Cardiac septum (tissue), 1 donor: Measurements from ENCODE around the gene HPS5. TPM values are rescaled to one million over a fixed set of nuclear protein-coding genes. Genes with fewer than 3 reads are reported as not detected.
"Not testable (repeated sequence)": the region's sequence is repeated elsewhere in the genome, so short reads cannot be mapped to it uniquely, and the experiment has no call there.

Source experiments
- DNase-seq: peaks from one replicate; pipeline ENCODE4 v3.0.0-alpha.2; 2020; ENCODE audit warnings: low spot score
- intact Hi-C: fragments of 100-400 bp; cut with DNase I; formaldehyde crosslinking; loops from one replicate; pipeline ENCODE4 v1.14.0; 2022
- total RNA-seq: library from RNA; stranded (reverse); fragmentation: NEBNext Ultra II Directional; extraction: Animal tissue kit (Norgen Biotek cat#: 25700); gene quantifications from one replicate; pipeline ENCODE4 v1.2.1, GENCODE V29; 2021
- donor health status: DM: no; HTN: no; CAD: no.

HPS5 gene
- total RNA-seq, 1 donor from 2014 or later: 11.2 TPM

- intact Hi-C loops, DNase-seq: not testable (repeated sequence)
These were observed 1.9 kb upstream of the HPS5 start for GRCh38 chr11:18323881-18324280.

GRCh38 chr11:18322818-18323570 lies 1.1 kb upstream of the HPS5 start:
- no peak for DNase-seq
- intact Hi-C loops: loop anchor here (1.0 kb wide), 3 partner anchors 73 to 311 kb away; partner anchors contain the start of genes SPTY2D1 and TSG101

- intact Hi-C loops: no loop called here
These were observed 367 bp downstream of the HPS5 start for GRCh38 chr11:18321578-18321968.

GRCh38 chr11:18320617-18321016 lies 1.3 kb downstream of the HPS5 start:
- no peak for DNase-seq
- intact Hi-C loops: no loop called here

More at GRCh38 chr11:18321578-18321968, 367 bp downstream of the HPS5 start:
- DNase-seq: no peak

- no peak for DNase-seq
- intact Hi-C loops: no loop called here
These were observed 2.0 kb downstream of the HPS5 start for GRCh38 chr11:18319914-18320313.

GRCh38 chr11:18317551-18317950 lies 4.4 kb downstream of the HPS5 start:
- no peak for DNase-seq

GRCh38 chr11:18315893-18316292 lies 6.0 kb downstream of the HPS5 start:
- no peak for DNase-seq
- intact Hi-C loops: no loop called here

More at GRCh38 chr11:18317551-18317950, 4.4 kb downstream of the HPS5 start:
- intact Hi-C loops: no loop called here

- DNase-seq: no peak
These were observed 7.0 kb downstream of the HPS5 start for GRCh38 chr11:18314784-18315523.

GRCh38 chr11:18313965-18314763 lies 7.8 kb downstream of the HPS5 start:
- intact Hi-C loops: no loop called here
- DNase-seq: no peak

More at GRCh38 chr11:18314784-18315523, 7.0 kb downstream of the HPS5 start:
- intact Hi-C loops: no loop called here

- DNase-seq: no peak
- intact Hi-C loops: no loop called here
These were observed 9.1 kb downstream of the HPS5 start for GRCh38 chr11:18312663-18313420.

- no peak for DNase-seq
- intact Hi-C loops: no loop called here
These were observed 9.9 kb downstream of the HPS5 start for GRCh38 chr11:18312012-18312411.

GRCh38 chr11:18310800-18311340 lies 11.1 kb downstream of the HPS5 start:
- no peak for DNase-seq
- intact Hi-C loops: no loop called here

- intact Hi-C loops: no loop called here
- DNase-seq: no peak
These were observed 12.2 kb downstream of the HPS5 start for GRCh38 chr11:18309691-18310090.

GRCh38 chr11:18308242-18308641 lies 13.7 kb downstream of the HPS5 start:
- DNase-seq: no peak
- intact Hi-C loops: no loop called here

GRCh38 chr11:18307461-18308139 lies 14.3 kb downstream of the HPS5 start:
- no peak for DNase-seq
- intact Hi-C loops: no loop called here

GRCh38 chr11:18304745-18305144 lies 17.2 kb downstream of the HPS5 start:
- no peak for DNase-seq
- intact Hi-C loops: no loop called here

- no peak for DNase-seq
- intact Hi-C loops: no loop called here
These were observed 22.2 kb downstream of the HPS5 start for GRCh38 chr11:18299721-18300120.

- intact Hi-C loops: no loop called here
- no peak for DNase-seq
These were observed 26.6 kb downstream of the HPS5 start for GRCh38 chr11:18295316-18295715.

- DNase-seq: no peak
- intact Hi-C loops: no loop called here
These were observed 27.1 kb downstream of the HPS5 start for GRCh38 chr11:18294862-18295261.
